AG08395 (cell line): ENCODE data around the gene IQSEC1.

ENCODE experiments used
- DNase-seq: peaks from one replicate; pipeline ENCODE4 v3.0.0; 2012; ENCODE audit warnings: mixed read lengths, low spot score

The IQSEC1 gene

GRCh38 chr3:12967606-12968351 lies 105.5 kb downstream of the IQSEC1 start:
- peak; percentile 100 for DNase-seq

DNA sequence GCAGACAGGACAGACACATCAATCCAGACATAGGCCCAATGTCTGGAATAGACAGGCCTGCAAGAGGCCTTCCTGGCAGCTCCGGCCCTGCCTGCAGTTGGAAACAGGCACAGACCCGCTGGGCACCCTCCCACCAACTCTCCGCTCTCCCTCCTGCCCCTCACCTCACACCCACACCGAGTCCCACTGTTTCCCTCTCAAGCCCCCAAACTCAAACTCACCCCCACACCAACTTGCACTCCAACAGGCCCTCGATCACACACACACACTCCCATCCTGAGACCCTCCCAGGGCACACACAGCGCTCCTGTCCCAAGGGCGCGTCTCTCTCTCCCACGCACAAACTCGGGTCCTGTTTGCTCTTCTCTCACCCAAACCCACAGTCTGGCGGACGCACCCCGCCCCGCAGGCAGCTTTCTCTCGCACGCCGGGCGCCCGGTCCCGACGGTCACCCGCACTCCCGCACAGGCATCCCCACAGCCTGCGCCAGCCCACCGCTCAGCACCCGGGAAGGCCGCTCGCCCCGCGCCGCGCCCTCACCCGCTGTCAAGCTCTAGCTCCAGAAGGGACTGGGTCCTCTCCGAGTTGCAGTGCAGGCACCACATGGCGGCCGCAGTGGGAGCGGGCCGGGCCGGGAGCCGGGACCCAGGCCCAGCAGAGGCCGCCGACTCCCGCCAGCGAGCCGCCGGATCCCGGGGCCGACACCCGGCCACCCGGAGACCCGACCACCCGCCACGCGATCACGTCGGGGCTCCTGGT lies 106.2 kb downstream of the IQSEC1 start:
- no peak for DNase-seq

DNA sequence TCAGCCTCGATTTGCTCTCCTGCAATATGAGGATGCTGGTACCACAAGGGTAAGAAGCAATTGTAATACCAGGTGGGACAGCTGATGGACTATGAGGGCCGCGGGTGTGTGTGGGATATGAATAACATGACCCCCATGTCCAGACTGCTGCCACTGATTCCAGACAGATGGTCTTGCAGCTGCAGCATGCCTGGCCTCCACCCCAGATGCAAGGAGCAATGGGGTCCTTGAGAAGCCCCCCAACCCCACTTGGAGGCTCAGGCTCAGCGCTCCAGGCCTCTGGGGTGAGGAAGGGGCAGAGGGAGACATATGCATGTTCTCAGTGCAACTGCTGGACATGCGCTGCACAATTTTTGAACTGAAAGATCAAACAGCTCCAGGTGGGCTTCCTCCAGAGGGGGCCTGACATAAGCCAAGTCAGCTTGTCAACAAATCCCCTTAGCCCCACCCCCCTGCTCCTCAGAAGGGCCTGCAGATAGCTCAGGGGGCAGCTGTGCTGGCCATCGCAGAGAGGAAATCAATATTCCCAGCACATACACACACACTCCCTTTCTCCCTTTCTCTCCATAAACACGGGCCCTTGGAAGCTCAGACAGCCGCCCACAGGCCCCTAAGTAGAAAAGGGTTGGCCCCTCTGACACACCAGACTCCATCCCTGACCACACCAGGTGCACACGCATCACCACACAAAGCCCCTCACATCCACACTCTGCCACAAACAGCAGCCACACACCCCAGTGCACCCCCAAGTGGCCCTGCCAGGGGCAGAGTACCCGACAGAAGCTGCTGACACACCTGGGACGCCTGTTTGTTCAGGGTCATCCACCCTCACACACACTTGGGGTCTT lies 107.0 kb downstream of the IQSEC1 start:
- DNase-seq = no peak

DNA sequence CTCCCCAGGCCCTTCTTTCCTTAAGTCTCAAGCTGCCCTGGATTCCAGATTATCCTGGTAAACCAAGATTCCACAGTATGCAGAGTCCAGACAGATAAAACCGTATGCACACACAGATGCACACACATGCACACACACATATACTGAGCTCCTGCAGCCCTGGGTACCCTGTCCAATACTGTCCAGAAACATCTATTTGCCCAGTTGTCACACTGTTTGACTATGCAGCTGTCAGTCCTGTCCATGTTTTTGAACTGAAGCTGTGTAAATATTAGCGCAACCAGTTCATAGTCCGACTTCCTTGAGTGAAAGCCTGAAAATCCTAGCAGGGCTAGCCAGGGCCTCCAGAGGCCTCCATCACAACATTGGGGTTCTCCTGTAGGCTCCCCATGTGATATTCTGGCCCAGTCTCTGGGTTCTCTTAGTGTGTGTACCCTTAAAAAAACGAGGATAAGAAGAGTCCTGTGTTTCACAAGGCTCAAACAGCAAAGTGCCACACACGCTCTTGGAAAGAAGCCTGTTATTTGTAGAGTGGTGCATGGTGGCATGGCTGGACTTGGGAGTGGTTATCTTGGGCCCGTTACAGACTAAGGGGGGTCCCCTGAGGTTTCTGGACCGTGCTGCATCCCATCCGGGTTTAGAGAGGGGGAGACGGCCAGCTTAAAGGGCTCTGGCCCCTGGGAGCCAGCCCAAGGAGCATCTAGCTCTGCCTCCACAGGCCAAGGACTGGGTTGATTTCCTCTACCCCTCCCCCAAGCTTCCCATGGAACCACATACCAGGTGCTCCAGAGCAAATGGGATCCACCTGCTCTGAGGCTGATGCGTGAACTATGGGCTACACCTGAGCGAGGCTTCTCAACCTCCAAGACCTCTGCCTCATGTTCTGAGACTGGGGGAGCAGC lies 108.3 kb downstream of the IQSEC1 start:
- no peak for DNase-seq

GRCh38 chr3:12963922-12964701 lies 109.1 kb downstream of the IQSEC1 start:
- peak; percentile 43 for DNase-seq

DNA sequence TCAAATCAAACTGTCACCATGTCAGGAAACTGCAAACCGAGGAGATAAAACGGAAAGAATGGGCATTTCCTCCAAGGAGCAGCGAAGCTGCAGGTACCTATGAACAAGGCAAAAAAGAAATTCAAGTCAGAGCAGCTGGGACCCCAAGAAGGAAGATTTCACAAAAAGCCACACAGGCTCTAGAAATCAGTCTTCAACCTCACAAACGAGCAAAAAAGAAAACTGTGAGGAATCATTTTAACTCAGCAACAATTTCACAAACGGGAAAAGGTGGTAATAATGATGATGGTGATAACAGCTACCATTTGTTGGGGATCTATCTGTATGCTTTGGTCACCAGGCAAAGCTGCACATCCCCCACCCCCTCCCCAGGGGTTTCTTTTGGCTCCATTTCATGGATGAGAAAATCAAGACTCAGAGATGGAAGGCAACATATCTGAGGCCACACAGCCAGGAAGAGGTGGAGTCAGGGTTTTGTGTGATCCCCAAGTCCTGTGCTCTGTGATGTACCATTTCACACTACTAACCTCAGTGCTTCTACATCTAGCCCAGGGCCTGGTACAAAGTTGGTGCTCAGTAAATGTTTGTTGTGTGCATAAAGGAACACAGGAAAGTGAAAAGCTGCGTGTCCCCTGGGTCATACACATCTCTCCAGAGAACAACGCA lies 109.9 kb downstream of the IQSEC1 start:
- no peak for DNase-seq

GRCh38 chr3:12962292-12962691 lies 110.9 kb downstream of the IQSEC1 start:
- no peak for DNase-seq

DNA sequence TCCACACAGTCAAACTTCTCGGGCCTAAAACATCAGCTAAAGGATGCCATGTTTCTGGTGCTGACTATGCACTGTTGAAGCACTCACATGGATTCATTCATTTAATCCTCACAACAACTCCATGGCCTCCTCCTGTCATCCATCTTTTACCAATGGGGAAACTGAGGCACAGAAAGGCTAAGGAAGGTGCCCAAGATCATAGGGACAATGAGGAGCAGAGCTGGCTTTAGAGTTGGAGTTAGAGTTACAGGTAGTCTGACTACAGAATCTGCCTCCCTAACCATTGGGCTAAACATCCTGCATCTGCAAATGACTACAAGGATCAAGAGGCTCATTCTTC lies 111.6 kb downstream of the IQSEC1 start:
- no peak for DNase-seq

- no peak for DNase-seq
These were observed 112.1 kb downstream of the IQSEC1 start for GRCh38 chr3:12961007-12961696.

GRCh38 chr3:12960497-12960896 lies 112.7 kb downstream of the IQSEC1 start:
- DNase-seq = no peak

DNA sequence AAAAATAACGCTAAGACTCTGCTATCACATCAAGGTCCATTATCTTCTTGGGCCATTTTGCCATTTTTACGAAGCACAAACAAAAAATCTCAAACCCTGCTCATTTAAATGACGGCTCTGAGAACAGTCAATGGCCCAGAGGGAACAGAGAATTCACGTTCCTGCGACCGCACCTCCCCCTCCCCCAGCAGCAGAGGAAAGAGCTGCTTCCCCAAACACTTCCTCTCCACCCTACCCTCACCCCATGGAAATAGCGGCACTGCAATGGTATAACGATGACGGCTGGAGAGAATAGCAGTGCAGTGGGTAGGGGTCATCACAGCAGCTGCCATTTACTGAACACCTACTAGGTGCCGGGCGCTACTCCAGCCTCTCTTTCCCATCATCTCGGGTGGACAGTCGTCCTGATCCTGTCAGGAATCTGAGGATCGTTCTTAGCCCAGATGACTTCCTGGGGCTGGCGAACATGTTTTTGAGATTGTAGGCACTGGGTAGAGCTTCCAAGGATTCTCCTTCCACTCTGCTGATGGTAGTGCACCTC lies 113.3 kb downstream of the IQSEC1 start:
- no peak for DNase-seq

DNA sequence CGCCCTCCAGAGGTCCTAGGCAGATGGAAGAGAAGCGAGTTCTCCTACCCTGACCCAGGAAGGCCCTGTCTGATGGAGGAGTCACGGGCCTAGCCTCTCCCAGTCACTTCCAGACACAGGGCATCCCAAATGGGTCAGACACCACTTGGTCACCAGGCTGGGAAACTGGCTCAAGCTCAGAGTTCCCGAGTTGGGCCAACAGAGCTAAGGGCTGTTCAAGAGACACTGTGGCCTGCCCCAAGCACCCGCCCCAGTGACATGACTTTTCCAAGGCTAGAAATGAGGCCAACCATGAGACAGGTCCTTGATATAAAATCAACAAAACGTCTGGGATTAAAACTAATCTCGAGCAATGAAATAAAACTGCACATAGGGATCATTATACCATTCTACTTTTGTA lies 113.8 kb downstream of the IQSEC1 start:
- no peak for DNase-seq

DNA sequence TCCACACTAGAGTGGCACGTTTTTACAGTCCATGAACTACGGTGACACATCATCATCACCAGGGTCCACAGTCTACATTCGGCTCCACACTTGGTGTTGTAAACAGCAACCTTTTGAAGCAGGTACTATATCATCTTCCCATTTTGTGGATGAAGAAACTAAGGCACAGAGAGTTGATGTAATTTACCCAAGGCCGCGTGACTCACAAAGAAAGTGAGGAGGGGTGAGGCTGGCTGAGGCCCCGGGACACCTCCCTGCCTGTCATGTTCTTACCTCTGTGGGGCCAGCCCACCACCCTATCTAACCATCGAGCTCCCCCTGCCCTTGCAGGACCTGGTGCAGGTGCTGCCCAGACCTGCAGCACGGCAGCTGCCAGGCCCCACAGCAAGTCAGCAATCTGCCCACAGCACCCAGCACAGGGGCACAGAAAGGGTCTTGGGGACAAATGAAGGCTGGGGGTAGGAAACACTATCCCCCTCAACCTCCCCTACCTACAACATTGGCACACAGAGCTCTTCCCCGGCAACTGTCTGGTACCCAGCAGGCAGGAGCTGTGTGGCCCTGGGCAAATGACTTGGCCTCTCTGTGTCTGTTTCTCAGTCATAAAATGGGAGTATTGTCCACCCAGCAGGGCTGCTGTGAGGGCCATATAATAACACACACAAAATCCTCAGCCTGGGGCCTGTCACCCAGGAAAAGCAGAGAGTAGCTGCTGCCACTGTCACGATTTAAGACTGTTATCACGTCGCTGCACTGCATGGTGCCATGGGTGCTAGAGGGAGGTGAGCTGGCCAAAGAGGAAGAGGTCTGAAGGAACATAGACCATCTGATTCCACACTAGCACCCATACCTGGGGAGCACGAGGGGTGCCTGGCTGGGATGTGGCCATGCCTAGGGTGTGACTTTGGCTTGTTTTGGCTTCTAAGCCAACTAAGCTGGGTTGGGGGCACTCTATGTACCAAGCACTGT lies 115.1 kb downstream of the IQSEC1 start:
- DNase-seq = no peak

DNA sequence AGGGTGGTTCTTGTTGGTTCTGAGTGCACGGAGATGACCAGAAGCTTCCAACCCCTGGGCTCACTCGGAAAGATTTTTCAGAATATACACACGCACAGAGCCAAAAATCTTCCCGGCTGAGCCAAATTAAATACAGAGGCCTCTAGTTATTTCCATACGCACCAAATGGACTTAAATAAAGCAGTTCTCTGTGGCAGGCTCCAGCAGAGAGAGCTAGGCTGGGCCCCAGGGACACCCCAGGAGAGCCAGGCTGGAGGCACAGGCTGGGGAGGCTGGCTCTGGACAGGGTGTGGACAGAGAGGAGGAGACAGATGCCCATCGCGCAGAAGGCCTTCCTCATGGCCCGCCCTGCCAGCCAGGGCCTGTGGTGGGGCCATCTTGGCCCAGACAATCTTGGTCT lies 115.9 kb downstream of the IQSEC1 start:
- DNase-seq = no peak

- no peak for DNase-seq
These were observed 116.9 kb downstream of the IQSEC1 start for GRCh38 chr3:12956316-12956660.

- no peak for DNase-seq
These were observed 117.4 kb downstream of the IQSEC1 start for GRCh38 chr3:12955651-12956315.

DNA sequence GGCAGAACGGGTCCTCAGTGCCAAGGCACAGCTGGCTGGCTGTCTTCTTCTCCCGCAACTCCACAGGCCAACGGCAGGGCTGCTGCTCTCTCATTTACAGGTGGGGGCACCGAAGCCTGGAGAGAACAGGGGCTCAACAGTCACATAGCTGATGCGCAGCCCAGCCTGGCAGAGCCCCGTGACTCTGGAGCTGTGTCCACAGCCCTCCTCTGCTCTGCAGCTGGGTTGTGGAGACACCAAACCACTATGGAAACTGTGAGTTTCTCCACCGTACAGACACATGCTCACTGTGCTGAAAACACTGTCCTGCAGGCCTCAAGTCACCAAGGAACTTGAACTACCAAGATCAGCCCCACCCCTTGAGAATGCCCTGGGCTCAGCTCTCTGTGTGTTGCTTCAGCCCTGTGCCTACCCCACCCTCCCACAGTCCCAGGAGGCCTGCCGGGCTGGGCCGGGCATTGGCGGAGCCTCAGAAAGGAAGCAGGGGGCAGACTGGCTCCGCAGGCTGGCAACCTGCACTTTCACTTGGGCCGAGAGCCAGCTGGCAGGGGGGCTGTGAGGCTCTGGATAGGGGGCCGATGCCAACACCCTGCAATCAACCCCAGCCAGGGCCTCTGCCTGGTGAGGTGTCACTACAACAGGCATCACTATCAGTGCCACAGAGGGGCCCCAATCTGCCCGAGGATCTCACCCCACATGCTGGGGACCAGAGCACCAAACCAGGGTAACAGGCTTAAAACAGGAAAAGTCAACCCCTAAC lies 118.2 kb downstream of the IQSEC1 start:
- DNase-seq = peak; percentile 80
